HCT116 (cell line): Measurements from ENCODE around the gene HSD17B3. TPM values are rescaled to one million over a fixed set of nuclear protein-coding genes. Genes with fewer than 3 reads are reported as not detected.

ENCODE experiments used
- ATAC-seq: fragments of 200-7000 bp; cut with Tn5 transposase; 2 replicates; pipeline ENCODE4 v1.9.1; 2020; ENCODE audit warnings: mild to moderate bottlenecking, moderate library complexity
- BruUV-seq: library from RNA; stranded (reverse); fragments of 400-500 nt; replicated peaks from 2 replicates; lab custom pipeline; 2021; lab: Mats Ljungman, UMichigan
- CTCF ChIA-PET: fragments of 300-600 bp; sonication (Branson Sonifier 250); formaldehyde crosslinking; loops from one replicate; lab custom pipeline; 2021; ENCODE audit warnings: antibody characterized with exemption; lab: Charles Lee
- POLR2A ChIA-PET: fragments of 300-600, 350-600 bp; sonication (Branson Sonifier 250); formaldehyde crosslinking; loops from one replicate; lab custom pipeline; 2021; ENCODE audit warnings: antibody characterized with exemption; lab: Charles Lee
- RAD21 ChIA-PET, 2 experiments: fragments of 300-600 bp; sonication (Branson Sonifier 250); formaldehyde crosslinking; loops; one replicate each; lab custom pipeline; 2023; ENCODE audit warnings: low total read pairs in 2 of 2; ENCODE audit not compliant: uncharacterized antibody in 2 of 2, unreplicated experiment in 2 of 2, low non-redundant PET in 1 of 2; lab: Charles Lee
- DNase-seq: peaks from one replicate; pipeline ENCODE4 v3.0.0-alpha.2; 2010; ENCODE audit warnings: low read depth, low spot score
- H2AFZ ChIP-seq: fragments of 200-600 bp; shearing (Covaris generic), sonication (generic); 2 replicates; pipeline ENCODE4 v1.6.1; 2017; ENCODE audit warnings: low read depth, mixed run types, mixed read lengths, antibody characterized with exemption, low read length; ENCODE audit not compliant: poor library complexity, severe bottlenecking
- H3K27ac ChIP-seq: 2 replicates; pipeline ENCODE4 v1.5.1; 2012; ENCODE audit warnings: low read depth, low read length
- H3K27me3 ChIP-seq: fragments of 200-600 bp; sonication (generic); 2 replicates; pipeline ENCODE4 v1.6.1; 2016; ENCODE audit warnings: mixed run types, low read length, mixed read lengths; ENCODE audit not compliant: insufficient read depth
- H3K36me3 ChIP-seq, 2 experiments: fragments of 200-500 bp in 1 of 2; fragments of 200-600 bp in 1 of 2; sonication (Bioruptor generic) in 1 of 2; sonication (generic) in 1 of 2; 2 replicates each; pipeline versions ENCODE4 v1.5.1 to v1.6.1; 2014 to 2016; ENCODE audit warnings: low read length in 2 of 2, inconsistent platforms in 1 of 2, mixed read lengths in 1 of 2, mixed run types in 1 of 2; ENCODE audit not compliant: insufficient read depth in 2 of 2, control insufficient read depth in 1 of 2
- H3K4me1 ChIP-seq, 2 experiments: fragments of 200-600 bp in 1 of 2; sonication (generic) in 1 of 2; 2 replicates each; pipeline versions ENCODE4 v1.5.1 to v1.6.1; 2012 to 2017; ENCODE audit warnings: low read length in 2 of 2, inconsistent platforms in 1 of 2, mild to moderate bottlenecking in 1 of 2, mixed read lengths in 1 of 2, mixed run types in 1 of 2, moderate library complexity in 1 of 2; ENCODE audit not compliant: insufficient read depth in 2 of 2, control insufficient read depth in 1 of 2
- H3K4me2 ChIP-seq: fragments of 200-600 bp; sonication (generic); 2 replicates; pipeline ENCODE4 v1.6.1; 2017; ENCODE audit warnings: mixed run types, low read length, mixed read lengths
- H3K4me3 ChIP-seq, 2 experiments: fragments of 200-600 bp in 1 of 2; sonication (generic) in 1 of 2; replicated peaks in 1 of 2; 2 replicates each; pipeline ENCODE4 v1.5.1; 2011 to 2016; ENCODE audit warnings: low read length in 2 of 2, control low read depth in 1 of 2, low read depth in 1 of 2, mild to moderate bottlenecking in 1 of 2, mixed read lengths in 1 of 2, mixed run types in 1 of 2
- H3K79me2 ChIP-seq: fragments of 200-600 bp; sonication (generic); 2 replicates; pipeline ENCODE4 v1.6.1; 2017; ENCODE audit warnings: mild to moderate bottlenecking, mixed run types, low read length, moderate library complexity, mixed read lengths; ENCODE audit not compliant: insufficient read depth
- H3K9ac ChIP-seq: fragments of 200-600 bp; sonication (generic); 2 replicates; pipeline ENCODE4 v1.6.1; 2016; ENCODE audit warnings: low read length, mixed read lengths
- H3K9me2 ChIP-seq: fragments of 200-600 bp; sonication (generic), shearing (Covaris generic); 2 replicates; pipeline ENCODE4 v1.6.1; 2017; ENCODE audit warnings: mixed run types, mild to moderate bottlenecking, moderate library complexity; ENCODE audit not compliant: insufficient read depth
- H3K9me3 ChIP-seq, 2 experiments: fragments of 200-500 bp in 1 of 2; fragments of 200-600 bp in 1 of 2; sonication (Bioruptor generic) in 1 of 2; sonication (generic) in 1 of 2; 2 replicates each; pipeline ENCODE4 v1.6.1; 2014 to 2017; ENCODE audit warnings: low read length in 2 of 2, mixed read lengths in 2 of 2, inconsistent platforms in 1 of 2, low read depth in 1 of 2, mild to moderate bottlenecking in 1 of 2, mixed run types in 1 of 2, moderate library complexity in 1 of 2; ENCODE audit not compliant: control insufficient read depth in 1 of 2, insufficient read depth in 1 of 2
- H4K20me1 ChIP-seq: fragments of 200-600 bp; sonication (generic), shearing (Covaris generic); 2 replicates; pipeline ENCODE4 v1.6.1; 2017; ENCODE audit warnings: mixed run types, mild to moderate bottlenecking, moderate library complexity; ENCODE audit not compliant: insufficient read depth
- ATF3 ChIP-seq: IDR thresholded peaks from 2 replicates; pipeline ENCODE4 v1.6.1; 2012
- CTCF ChIP-seq, 3 experiments: fragments of 200-600 bp in 1 of 3; sonication (generic) in 1 of 3; IDR thresholded peaks in 2 of 3; conservative IDR thresholded peaks in 1 of 3; 2 replicates each; pipeline ENCODE4 v1.5.1; 2012 to 2017; ENCODE audit warnings: low read depth in 2 of 3, low read length in 2 of 3, antibody characterized with exemption in 1 of 3, borderline replicate concordance in 1 of 3, control low read depth in 1 of 3, mild to moderate bottlenecking in 1 of 3, mixed read lengths in 1 of 3, mixed run types in 1 of 3, moderate library complexity in 1 of 3; ENCODE audit not compliant: insufficient read depth in 1 of 3
- EGR1 ChIP-seq: IDR thresholded peaks from 2 replicates; pipeline ENCODE4 v1.6.1; 2012; ENCODE audit warnings: low read depth
- ELF1 ChIP-seq: IDR thresholded peaks from 2 replicates; pipeline ENCODE4 v1.6.1; 2012; ENCODE audit warnings: low read depth, borderline replicate concordance
- EZH2phosphoT487 ChIP-seq: fragments of 200-600 bp; IDR thresholded peaks from 2 replicates; pipeline ENCODE4 v1.6.1; 2018; ENCODE audit warnings: antibody characterized with exemption, borderline replicate concordance
- FOSL1 ChIP-seq: IDR thresholded peaks from 2 replicates; pipeline ENCODE4 v1.6.1; 2012; ENCODE audit warnings: low read depth
- JUND ChIP-seq: IDR thresholded peaks from 2 replicates; pipeline ENCODE4 v1.6.1; 2012
- RAD21 ChIP-seq: IDR thresholded peaks from 2 replicates; pipeline ENCODE4 v1.6.1; 2012; ENCODE audit warnings: low read depth, mild to moderate bottlenecking
- SIN3A ChIP-seq: IDR thresholded peaks from 2 replicates; pipeline ENCODE4 v1.6.1; 2012; ENCODE audit warnings: low read depth
- SP1 ChIP-seq: IDR thresholded peaks from 2 replicates; pipeline ENCODE4 v1.6.1; 2012; ENCODE audit warnings: low read depth
- SRF ChIP-seq: IDR thresholded peaks from 2 replicates; pipeline ENCODE4 v1.6.1; 2012; ENCODE audit warnings: low read depth
- YY1 ChIP-seq: IDR thresholded peaks from 2 replicates; pipeline ENCODE4 v1.6.1; 2011; ENCODE audit warnings: low read length, low read depth, moderate library complexity, mild to moderate bottlenecking; ENCODE audit not compliant: insufficient replicate concordance; ENCODE audit errors: extremely low read depth
- intact Hi-C: fragments of 100-400 bp; cut with micrococcal nuclease; formaldehyde crosslinking; loops from 2 replicates; pipeline ENCODE4 v1.10.0; 2022
- total RNA-seq: library from RNA; stranded (reverse); gene quantifications from one replicate; pipeline ENCODE4 v1.2.1, GENCODE V29; 2021; ENCODE audit not compliant: unreplicated experiment

HSD17B3 gene
- total RNA-seq, 1 experiment from 2014 or later: 0.37 TPM

- no peak overlapping the region for H3K9ac ChIP-seq
- no peaks in the 10 kb centered on the region for H3K36me3 ChIP-seq
- no peak for ATAC-seq
- intact Hi-C loops: no loop called here
- H3K9me2 ChIP-seq: no peaks in the 10 kb centered on the region
- ChIA-PET RAD21 (no interaction called here), CTCF (interaction anchor here (0.8 kb wide), 1 partner anchor 23 kb away, joined by 3 read pairs; no protein-coding TSS in a partner anchor), POLR2A (no interaction called here)
- DNase-seq: no peak
- H3K79me2 ChIP-seq: no peaks in the 10 kb centered on the region
- H3K4me3 ChIP-seq: no peak overlapping the region
- H3K27me3 ChIP-seq: no peaks in the 10 kb centered on the region
- BruUV-seq: no TSS peak
- no peaks in the 10 kb centered on the region for H4K20me1 ChIP-seq
- no peak overlapping the region for H3K4me2 ChIP-seq
- no peak overlapping the region for H2AFZ ChIP-seq
- H3K9me3 ChIP-seq: no peaks in the 10 kb centered on the region
- no peak for TF ChIP-seq ATF3
- TF ChIP-seq YY1: no peak
- no peak for TF ChIP-seq EZH2phosphoT487
- TF ChIP-seq EGR1: no peak
- no peak for TF ChIP-seq SRF
- TF ChIP-seq SP1: no peak
- no peak for TF ChIP-seq ELF1
- TF ChIP-seq RAD21: no peak
- TF ChIP-seq SIN3A: no peak
- no peak for TF ChIP-seq JUND
- no peak for TF ChIP-seq CTCF (IDR thresholded peaks at IDR 0.05 in 2 of 3, conservative IDR thresholded peaks at IDR 0.05 in 1 of 3; ENCODE audit: borderline replicate concordance in 1 of 3, insufficient read depth in 1 of 3, low read depth in 2 of 3, low read length in 2 of 3)
- TF ChIP-seq FOSL1: no peak
- H3K27ac ChIP-seq: no peak overlapping the region
- H3K4me1 ChIP-seq: peaks cover 8 to 14% of the 10 kb centered on the region in 2 experiments; a peak in 3 of 4 replicates
These were observed 7.8 kb downstream of the HSD17B3 start for GRCh38 chr9:96294159-96294545.
